Left lung (tissue), 10 donors: ENCODE measurements around the gene GATD1. TPM values are rescaled to one million over a fixed set of nuclear protein-coding genes. Genes with fewer than 3 reads are reported as not detected.

ENCODE experiments used
- ATAC-seq: fragments of 200-7000 bp; cut with Tn5 transposase; one replicate; pipeline ENCODE4 v1.9.1; 2020; ENCODE audit warnings: moderate library complexity
- DNase-seq, 4 donors: peaks; one replicate each; pipeline ENCODE4 v3.0.0-alpha.2; 2013 to 2020
- H3K27ac ChIP-seq, 2 donors: fragments of 200-600 bp; sonication (generic) in 1 of 2; one replicate each; pipeline versions ENCODE4 v1.5.0 to v1.8.0; 2020 to 2021
- H3K27me3 ChIP-seq, 2 donors: fragments of 200-600 bp; sonication (generic) in 1 of 2; one replicate each; pipeline versions ENCODE4 v1.5.0 to v1.8.0; 2020 to 2021
- H3K36me3 ChIP-seq, 2 donors: fragments of 200-600 bp; sonication (generic) in 1 of 2; one replicate each; pipeline versions ENCODE4 v1.5.0 to v1.8.0; 2020 to 2021
- H3K4me1 ChIP-seq, 2 donors: fragments of 200-600 bp; one replicate each; pipeline ENCODE4 v1.8.0; 2021
- H3K4me3 ChIP-seq, 2 donors: fragments of 200-600 bp; sonication (generic) in 1 of 2; one replicate each; pipeline versions ENCODE4 v1.5.0 to v1.8.0; 2020 to 2021; ENCODE audit warnings: mild to moderate bottlenecking in 1 of 2
- H3K9me3 ChIP-seq, 2 donors: fragments of 200-600 bp; sonication (generic) in 1 of 2; one replicate each; pipeline versions ENCODE4 v1.5.0 to v1.8.0; 2020 to 2021
- intact Hi-C, 2 donors: fragments of 100-400 bp; cut with DNase I; formaldehyde crosslinking; loops; one replicate each; pipeline versions ENCODE4 v1.11.2 to v1.14.2; 2022
- polyA plus RNA-seq, 6 donors: library from polyadenylated mRNA; unstranded; fragments of 120-200 nt; gene quantifications; one replicate each; pipeline ENCODE4 v1.2.1, GENCODE V29; 2013; ENCODE audit not compliant: insufficient read length in 6 of 6
- total RNA-seq, 2 donors: library from RNA; stranded (reverse); fragmentation: NEBNext Ultra II Directional; extraction: Animal tissue kit (Norgen Biotek cat#: 25700); gene quantifications; one replicate each; pipeline ENCODE4 v1.2.1, GENCODE V29; 2021
- TF ChIP-seq, protein P1 (sequence below), 2 donors: fragments of 200-600 bp; sonication (generic) in 1 of 2; IDR thresholded peaks; one replicate each; pipeline versions ENCODE4 v1.5.0 to v1.8.0; 2021; ENCODE audit warnings: antibody characterized with exemption in 2 of 2
- donor health status: DM: no; HTN: yes; CAD: no.
- donor health status: DM: no; HTN: no; CAD: no.

Gene GATD1
- total and polyA plus RNA-seq, 8 donors, result 51.7 to 87.1 (median 64.7) TPM

- intact Hi-C loops, result no loop called here
- DNase-seq (no peak), ATAC-seq (no peak)
- H3K9me3 ChIP-seq, result no peaks in the 10 kb centered on the region
- H3K27me3 ChIP-seq, result no peaks in the 10 kb centered on the region
- H3K4me1 ChIP-seq, result peaks cover 0 to 12% of the 10 kb centered on the region in 2 donors
- no peak overlapping the region for H3K27ac ChIP-seq
- no peak overlapping the region for H3K4me3 ChIP-seq
- TF ChIP-seq, protein P1, sequence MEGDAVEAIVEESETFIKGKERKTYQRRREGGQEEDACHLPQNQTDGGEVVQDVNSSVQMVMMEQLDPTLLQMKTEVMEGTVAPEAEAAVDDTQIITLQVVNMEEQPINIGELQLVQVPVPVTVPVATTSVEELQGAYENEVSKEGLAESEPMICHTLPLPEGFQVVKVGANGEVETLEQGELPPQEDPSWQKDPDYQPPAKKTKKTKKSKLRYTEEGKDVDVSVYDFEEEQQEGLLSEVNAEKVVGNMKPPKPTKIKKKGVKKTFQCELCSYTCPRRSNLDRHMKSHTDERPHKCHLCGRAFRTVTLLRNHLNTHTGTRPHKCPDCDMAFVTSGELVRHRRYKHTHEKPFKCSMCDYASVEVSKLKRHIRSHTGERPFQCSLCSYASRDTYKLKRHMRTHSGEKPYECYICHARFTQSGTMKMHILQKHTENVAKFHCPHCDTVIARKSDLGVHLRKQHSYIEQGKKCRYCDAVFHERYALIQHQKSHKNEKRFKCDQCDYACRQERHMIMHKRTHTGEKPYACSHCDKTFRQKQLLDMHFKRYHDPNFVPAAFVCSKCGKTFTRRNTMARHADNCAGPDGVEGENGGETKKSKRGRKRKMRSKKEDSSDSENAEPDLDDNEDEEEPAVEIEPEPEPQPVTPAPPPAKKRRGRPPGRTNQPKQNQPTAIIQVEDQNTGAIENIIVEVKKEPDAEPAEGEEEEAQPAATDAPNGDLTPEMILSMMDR (IDR thresholded peaks at IDR 0.05), result no peak
- peaks cover 0 to 89% of the 10 kb centered on the region in 2 donors for H3K36me3 ChIP-seq
Observed at GRCh38 chr11:763549-764321, 13.6 kb downstream of the GATD1 start.

- Histone ChIP-seq H3K4me3 (no peak overlapping the region), H3K36me3 (peaks cover 0 to 96% of the 10 kb centered on the region in 2 donors), H3K9me3 (no peaks in the 10 kb centered on the region), H3K4me1 (peaks cover 0 to 12% of the 10 kb centered on the region in 2 donors), H3K27me3 (no peaks in the 10 kb centered on the region), H3K27ac (peak overlapping the region in 1 of 2 donors; percentile 66)
- DNase-seq (no peak), ATAC-seq (peak; percentile 74)
- TF ChIP-seq, protein P1 (IDR thresholded peaks at IDR 0.05), result no peak
- intact Hi-C loops, result no loop called here
Observed at GRCh38 chr11:763073-763463, 14.2 kb downstream of the GATD1 start.

DNA sequence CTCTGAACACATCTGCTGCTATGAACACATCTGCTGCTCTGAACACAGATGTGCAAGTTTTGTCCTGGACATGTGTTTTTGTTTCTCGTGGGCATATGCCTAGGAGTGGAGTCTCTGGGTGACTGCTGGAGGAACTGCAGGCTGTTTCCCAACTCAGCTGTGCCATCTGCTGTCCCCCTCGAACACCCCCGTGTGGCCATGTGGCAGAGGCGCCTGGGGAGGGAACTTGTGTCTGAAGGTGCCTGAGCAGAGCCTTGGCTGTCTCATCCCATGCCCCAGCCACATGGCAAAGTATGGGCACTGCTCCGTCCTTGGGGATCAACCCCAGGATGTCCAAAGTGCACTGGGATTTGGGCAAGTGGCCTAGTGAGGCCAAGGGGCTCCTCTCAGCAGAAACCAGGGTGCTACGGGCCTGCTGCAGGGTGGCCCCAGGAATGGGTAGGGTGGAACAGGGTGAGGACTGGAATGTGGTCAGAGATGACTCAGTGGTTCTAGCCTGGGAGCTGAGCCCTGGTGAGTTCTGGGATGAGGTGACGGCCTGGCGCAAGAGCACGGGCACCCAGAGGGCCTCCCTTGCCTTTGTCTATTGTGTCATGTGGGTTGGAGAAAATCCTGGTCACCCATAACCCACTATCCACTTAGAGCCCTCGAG, 14.7 kb downstream of the GATD1 start:
- H3K27me3 ChIP-seq, result no peaks in the 10 kb centered on the region
- DNase-seq, result peak in 1 of 4 donors; percentile 82
- intact Hi-C loops, result no loop called here
- no peak overlapping the region for H3K4me3 ChIP-seq
- ATAC-seq, result peak; percentile 82
- no peaks in the 10 kb centered on the region for H3K9me3 ChIP-seq
- H3K27ac ChIP-seq, result peak overlapping the region in 1 of 2 donors; percentile 66
- TF ChIP-seq, protein P1 (IDR thresholded peaks at IDR 0.05), result peak in 1 of 2 donors; percentile 25
- H3K4me1 ChIP-seq, result peaks cover 0 to 12% of the 10 kb centered on the region in 2 donors
- peaks cover 0 to 99% of the 10 kb centered on the region in 2 donors for H3K36me3 ChIP-seq

- H3K36me3 ChIP-seq, result peaks cover 0 to 99% of the 10 kb centered on the region in 2 donors
- TF ChIP-seq, protein P1 (IDR thresholded peaks at IDR 0.05), result no peak
- no peaks in the 10 kb centered on the region for H3K27me3 ChIP-seq
- intact Hi-C loops, result no loop called here
- peaks cover 0 to 12% of the 10 kb centered on the region in 2 donors for H3K4me1 ChIP-seq
- no peak overlapping the region for H3K27ac ChIP-seq
- ATAC-seq (no peak), DNase-seq (no peak)
- no peak overlapping the region for H3K4me3 ChIP-seq
- H3K9me3 ChIP-seq, result no peaks in the 10 kb centered on the region
Observed at GRCh38 chr11:761526-762108, 15.7 kb downstream of the GATD1 start.

- ATAC-seq, result no peak
- Histone ChIP-seq H3K36me3 (peaks cover 0 to 99% of the 10 kb centered on the region in 2 donors), H3K27ac (no peak overlapping the region), H3K4me3 (no peak overlapping the region), H3K27me3 (no peaks in the 10 kb centered on the region), H3K9me3 (no peaks in the 10 kb centered on the region), H3K4me1 (peaks cover 0 to 19% of the 10 kb centered on the region in 2 donors)
- no peak for DNase-seq
- intact Hi-C loops, result no loop called here
- TF ChIP-seq, protein P1 (IDR thresholded peaks at IDR 0.05), result no peak
Observed at GRCh38 chr11:760236-760635, 17.1 kb downstream of the GATD1 start.
